CD4-positive, alpha-beta T cell treated with Interleukin-21 for 1 hour (primary cell): ENCODE measurements around the gene ME3.

Source experiments
- DNase-seq: peaks from one replicate; pipeline ENCODE4 v3.0.0-alpha.2; 2020

The ME3 gene

GRCh38 chr11:86692317-86692716, 19.9 kb upstream of the ME3 start:
- no peak for DNase-seq

- DNase-seq = no peak
Measured at GRCh38 chr11:86688398-86689179, 16.2 kb upstream of the ME3 start.

DNA sequence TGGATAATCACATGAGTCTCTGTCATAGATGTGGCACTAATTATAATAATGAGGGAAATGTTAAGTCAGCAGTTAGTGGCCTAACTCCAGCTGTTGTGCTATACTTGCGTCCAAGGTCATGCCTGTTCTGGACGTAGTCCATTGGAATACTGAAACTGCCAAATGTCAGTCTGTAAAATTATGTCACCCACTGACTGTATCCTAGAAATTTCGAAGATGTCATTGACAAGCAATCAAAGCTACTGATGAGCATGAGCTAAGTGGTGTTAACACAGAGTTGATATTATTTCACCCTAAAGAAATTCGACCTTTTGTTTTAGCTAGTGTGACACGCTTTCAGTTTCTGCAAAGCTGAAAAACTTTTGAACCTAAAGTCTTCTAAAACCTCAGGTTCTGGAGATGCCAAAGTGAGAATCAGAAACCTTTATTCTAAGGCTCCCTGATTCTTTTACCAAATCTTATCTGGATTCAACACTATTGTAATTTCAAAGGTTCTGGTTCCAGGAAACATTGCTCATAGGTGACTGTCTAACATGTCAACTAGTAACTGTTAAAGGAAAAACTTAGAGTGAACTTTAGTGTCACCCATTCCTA, 14.9 kb upstream of the ME3 start:
- no peak for DNase-seq

GRCh38 chr11:86686531-86686930, 14.1 kb upstream of the ME3 start:
- no peak for DNase-seq

DNA sequence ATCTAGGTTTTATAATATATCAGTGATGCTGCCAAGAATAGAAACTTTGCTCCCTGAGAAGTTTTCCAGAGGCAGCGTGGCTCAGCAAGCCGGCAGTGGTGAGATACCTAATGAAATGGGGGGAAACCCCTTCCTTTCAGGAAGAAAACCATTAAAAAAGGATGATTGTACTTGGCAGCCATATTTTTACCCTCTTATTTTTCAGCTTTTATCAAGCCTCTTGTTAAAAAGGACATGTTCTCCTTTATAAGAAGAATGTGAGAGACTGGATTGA, 9.0 kb upstream of the ME3 start:
- no peak for DNase-seq

DNA sequence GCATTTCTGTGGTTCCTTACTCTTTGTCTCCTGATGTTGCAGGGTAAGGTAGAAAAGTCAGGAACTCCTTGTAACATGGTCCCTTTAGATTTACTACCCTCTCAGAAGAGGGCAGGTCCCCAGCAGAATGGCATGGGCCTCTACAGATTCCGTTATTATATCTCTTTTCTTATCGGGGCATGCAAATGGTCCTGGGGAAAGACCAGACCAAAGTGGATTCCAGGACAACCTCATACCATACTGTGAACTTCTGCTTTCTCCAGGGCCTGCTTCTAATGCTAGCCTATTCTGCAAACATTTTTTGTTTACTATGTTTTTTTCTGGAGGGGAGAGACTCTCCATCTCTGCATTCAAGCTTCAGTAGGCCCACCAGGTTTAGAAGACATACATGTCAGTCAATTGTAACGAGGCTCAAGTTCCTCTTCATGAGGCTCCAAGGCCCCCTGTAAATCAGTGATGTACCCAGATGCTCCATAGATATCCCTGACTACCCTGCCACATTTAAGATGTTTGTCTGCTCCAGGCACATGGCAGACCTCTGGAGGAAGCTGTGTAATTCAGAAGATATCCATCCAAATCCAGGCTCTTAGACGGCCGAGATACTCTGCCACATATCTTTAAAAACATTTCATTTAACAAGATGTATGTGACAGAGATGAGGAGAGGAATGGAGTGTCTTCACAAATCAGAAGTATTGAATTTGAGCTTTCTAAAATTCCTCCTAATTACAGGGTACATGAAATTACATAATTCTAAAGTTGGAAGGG, 8.5 kb upstream of the ME3 start:
- no peak for DNase-seq

DNA sequence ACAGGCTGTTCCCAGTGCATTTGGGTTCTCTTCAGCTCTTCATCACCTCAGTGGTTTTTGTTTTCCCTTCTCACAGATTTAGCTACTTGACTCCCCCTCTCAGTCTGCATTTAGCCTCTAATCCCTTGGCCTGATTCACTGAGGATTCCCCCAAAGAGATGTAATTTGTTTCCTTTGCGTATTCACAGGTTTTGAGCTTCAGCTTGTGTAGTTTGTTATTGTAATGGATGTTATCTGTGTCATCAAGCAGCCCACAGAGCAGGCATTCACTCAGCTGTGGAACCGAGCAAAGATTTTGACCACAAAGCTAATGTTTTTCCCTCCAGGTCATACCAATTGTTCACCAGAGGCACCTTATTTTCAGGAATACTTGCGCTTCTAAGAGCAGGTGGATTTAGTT, 6.4 kb upstream of the ME3 start:
- no peak for DNase-seq

DNA sequence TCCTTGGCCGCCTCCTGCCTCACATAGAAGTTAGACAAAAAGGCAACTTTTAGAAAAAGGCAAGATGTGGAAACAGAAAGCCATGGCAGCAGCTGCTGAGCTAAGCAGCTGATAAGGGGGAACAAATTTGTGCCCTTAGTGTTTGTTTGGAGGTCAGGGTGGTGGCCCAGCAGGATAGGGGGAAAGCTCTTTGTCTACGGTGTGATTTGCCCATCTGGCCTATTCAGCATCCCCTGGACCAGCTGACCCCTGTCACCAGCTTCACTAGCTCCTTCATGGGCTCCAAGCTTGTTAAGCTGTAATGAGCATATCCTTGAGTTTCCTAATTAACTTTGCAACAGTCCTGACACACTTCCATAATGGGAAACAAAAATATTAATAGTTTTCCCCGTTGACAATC, 5.9 kb upstream of the ME3 start:
- no peak for DNase-seq

DNA sequence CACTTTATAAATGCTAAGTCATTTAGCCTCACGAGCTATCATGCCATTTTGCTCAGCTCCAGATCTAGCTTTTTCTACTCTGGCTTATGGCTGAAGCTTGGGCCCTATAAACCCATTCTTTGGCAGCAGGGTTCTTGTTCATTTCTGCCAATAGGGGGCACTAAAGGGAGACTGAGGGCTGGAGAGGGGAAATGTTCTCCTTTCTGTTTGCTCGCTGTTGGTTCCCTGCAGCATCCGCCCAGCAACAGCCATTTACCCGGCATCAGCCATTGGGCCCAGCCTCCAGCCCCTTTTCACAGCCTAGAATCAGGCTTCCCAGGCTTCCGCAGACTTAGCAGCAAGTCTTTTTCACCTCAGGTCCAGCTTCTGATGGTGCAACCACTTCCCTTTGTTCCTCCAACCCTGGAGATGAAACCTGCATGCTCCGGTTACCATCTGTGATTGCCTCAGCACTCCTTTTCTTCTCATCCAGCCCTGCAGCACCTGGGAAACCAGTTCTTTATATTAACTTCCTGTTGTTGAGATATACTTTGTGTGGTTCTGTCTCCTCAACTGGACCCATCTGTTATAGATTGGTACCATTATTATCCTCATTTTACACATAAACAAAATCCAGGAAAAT, 4.2 kb upstream of the ME3 start:
- no peak for DNase-seq

GRCh38 chr11:86676010-86676409, 3.6 kb upstream of the ME3 start:
- DNase-seq = no peak

GRCh38 chr11:86675017-86675416, 2.6 kb upstream of the ME3 start:
- DNase-seq = no peak

DNA sequence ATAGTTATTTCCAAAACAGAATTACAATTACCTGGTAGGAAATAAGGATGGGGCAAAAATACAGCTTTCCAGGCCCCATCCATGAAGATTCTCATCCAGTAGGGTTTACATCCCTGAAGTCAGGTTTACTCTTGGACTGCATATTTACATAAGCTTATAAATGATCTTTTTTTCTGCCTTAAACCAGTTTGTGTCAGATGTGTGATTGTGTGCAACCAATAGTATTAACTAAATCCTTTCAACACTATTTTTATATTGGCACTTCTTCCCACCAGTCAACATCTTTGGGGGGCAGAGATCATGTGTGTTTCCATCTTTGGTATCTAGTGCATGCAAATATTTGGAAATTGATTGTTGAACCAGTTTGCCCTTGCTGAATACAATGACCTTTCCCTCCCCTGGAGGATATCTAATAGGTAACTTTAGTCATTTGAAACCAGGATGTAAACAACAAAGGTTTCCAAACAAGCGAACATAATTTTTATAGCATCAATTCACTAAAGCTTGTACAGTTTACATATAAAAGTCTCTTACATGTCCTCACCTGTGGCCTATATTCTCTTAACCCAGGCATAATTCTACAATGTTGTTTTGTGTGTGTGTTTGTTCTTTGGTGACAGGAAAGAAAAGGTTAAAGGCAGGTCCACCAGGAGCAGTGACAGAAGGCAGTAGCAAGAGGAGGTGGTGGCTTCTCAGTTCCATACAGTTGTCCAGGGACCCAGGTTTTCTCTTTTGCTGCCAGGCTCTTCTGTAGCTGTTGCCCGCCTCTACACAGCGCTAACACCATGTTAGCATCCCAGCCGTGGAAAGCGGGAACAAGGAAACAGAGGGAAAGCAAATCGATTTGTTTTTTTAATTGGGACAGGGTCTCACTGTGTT, 1.7 kb upstream of the ME3 start:
- no peak for DNase-seq

GRCh38 chr11:86673055-86673843, 833 bp upstream of the ME3 start:
- no peak for DNase-seq

- no peak for DNase-seq
Measured at GRCh38 chr11:86671531-86672006, 847 bp downstream of the ME3 start.

GRCh38 chr11:86670911-86671310, 1.5 kb downstream of the ME3 start:
- DNase-seq = no peak

- DNase-seq = no peak
Measured at GRCh38 chr11:86670181-86670580, 2.2 kb downstream of the ME3 start.

- DNase-seq = no peak
Measured at GRCh38 chr11:86669424-86669823, 3.0 kb downstream of the ME3 start.

DNA sequence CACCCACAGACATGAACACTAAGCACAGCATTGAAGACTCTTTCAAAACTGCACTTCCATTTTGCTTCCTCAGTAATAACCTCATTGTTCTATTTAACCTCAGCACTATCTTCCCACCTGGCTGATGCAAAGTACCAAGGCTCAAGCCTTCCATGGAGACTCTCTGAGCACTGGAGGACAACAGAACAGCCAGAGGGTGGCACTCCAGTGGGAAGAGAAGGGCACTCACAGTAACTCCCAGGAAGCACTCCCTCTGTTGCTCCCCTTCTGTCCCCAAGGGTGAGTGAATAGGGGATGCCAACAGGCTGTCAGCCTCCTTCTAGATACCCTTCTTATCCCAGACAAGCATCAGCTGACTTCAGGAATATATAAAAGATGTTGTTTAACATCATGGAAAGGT, 3.5 kb downstream of the ME3 start:
- DNase-seq = no peak

DNA sequence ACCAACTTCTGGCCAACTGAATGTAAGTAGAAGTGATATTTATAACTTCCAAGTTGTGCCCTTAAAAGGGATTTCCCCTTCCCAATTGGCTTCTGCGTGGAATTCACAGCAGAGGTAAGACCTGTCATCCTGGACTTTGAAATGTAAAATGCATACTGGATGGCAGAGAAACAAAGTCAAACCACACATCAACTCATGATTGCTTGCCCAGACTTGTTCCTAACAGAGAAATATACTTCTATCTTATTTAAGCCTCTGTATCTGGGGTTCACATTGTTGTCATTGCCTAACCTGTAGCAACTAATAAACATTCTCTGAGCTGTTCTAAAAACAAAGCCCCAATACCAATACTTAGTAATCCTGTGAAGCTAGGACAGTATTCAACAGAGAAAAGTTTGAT, 6.2 kb downstream of the ME3 start:
- DNase-seq = no peak

DNA sequence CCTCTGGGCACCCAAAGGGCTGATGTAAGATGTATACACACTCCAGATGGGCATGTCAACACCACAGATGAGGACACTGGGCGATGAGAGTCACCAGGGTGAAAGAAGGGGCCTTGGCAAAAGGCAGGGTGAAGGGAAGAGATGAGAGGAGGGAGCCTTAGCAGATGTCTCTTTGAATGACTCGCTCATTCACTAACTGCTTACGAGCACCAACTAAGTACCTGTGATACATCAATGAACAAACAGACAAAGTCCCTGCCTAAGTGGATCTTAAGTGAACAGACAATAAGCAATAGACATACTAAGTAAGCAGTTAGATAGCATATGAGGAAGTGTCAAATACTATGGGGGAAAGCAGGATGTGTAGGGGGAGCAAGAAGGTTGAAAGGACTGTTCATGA, 7.5 kb downstream of the ME3 start:
- no peak for DNase-seq

- no peak for DNase-seq
Measured at GRCh38 chr11:86663761-86664160, 8.7 kb downstream of the ME3 start.

GRCh38 chr11:86663291-86663690, 9.1 kb downstream of the ME3 start:
- DNase-seq = no peak
